Astrocyte (in vitro differentiated cells and primary cell): ENCODE measurements around the gene PLEKHA7. TPM values are rescaled to one million over a fixed set of nuclear protein-coding genes. Genes with fewer than 3 reads are reported as not detected.

ENCODE experiments used
- DNase-seq: peaks from one replicate; pipeline ENCODE4 v3.0.0-alpha.2; 2010; ENCODE audit warnings: low read depth
- FAIRE-seq: peaks from 2 replicates; lab custom pipeline; 2011; peaks lifted over from hg19 to GRCh38; lab: Jason Lieb, UNC
- H2AFZ ChIP-seq: 2 replicates; pipeline ENCODE4 v1.6.0; 2012; ENCODE audit warnings: low read depth, low read length, inconsistent platforms
- H3K27ac ChIP-seq: 2 replicates; pipeline ENCODE4 v1.5.1; 2011; ENCODE audit warnings: low read depth, low read length, inconsistent platforms
- H3K27me3 ChIP-seq: 2 replicates; pipeline ENCODE4 v1.6.0; 2011; ENCODE audit warnings: low read length, inconsistent platforms; ENCODE audit not compliant: insufficient read depth
- H3K36me3 ChIP-seq: 2 replicates; pipeline ENCODE4 v1.5.1; 2011; ENCODE audit warnings: low read length, inconsistent platforms; ENCODE audit not compliant: insufficient read depth
- H3K4me1 ChIP-seq: 2 replicates; pipeline ENCODE4 v1.5.1; 2011; ENCODE audit warnings: low read length, inconsistent platforms; ENCODE audit not compliant: insufficient read depth
- H3K4me2 ChIP-seq: 2 replicates; pipeline ENCODE4 v1.6.0; 2012; ENCODE audit warnings: low read length, inconsistent platforms
- H3K4me3 ChIP-seq: 2 replicates; pipeline ENCODE4 v1.5.1; 2011; ENCODE audit warnings: low read depth, mild to moderate bottlenecking, low read length, inconsistent platforms; ENCODE audit not compliant: insufficient read depth
- H3K79me2 ChIP-seq: 2 replicates; pipeline ENCODE4 v1.6.0; 2012; ENCODE audit warnings: mild to moderate bottlenecking, low read length, inconsistent platforms; ENCODE audit not compliant: insufficient read depth
- H3K9ac ChIP-seq: 2 replicates; pipeline ENCODE4 v1.6.0; 2012; ENCODE audit warnings: mild to moderate bottlenecking, low read length, inconsistent platforms
- H3K9me3 ChIP-seq: 2 replicates; pipeline ENCODE4 v1.5.1; 2012; ENCODE audit warnings: low read depth, mild to moderate bottlenecking, low read length, inconsistent platforms; ENCODE audit not compliant: insufficient read depth
- H4K20me1 ChIP-seq: 2 replicates; pipeline ENCODE4 v1.6.0; 2012; ENCODE audit warnings: low read length, inconsistent platforms; ENCODE audit not compliant: insufficient read depth
- H3K27ac Mint-ChIP-seq: one replicate; pipeline ENCODE4 v1.8.0; 2021; ENCODE audit warnings: mild to moderate bottlenecking, mixed read lengths; ENCODE audit not compliant: unreplicated experiment
- H3K27me3 Mint-ChIP-seq: one replicate; pipeline ENCODE4 v1.8.0; 2021; ENCODE audit warnings: low read depth, mixed read lengths; ENCODE audit not compliant: unreplicated experiment
- H3K36me3 Mint-ChIP-seq: one replicate; pipeline ENCODE4 v1.8.0; 2021; ENCODE audit warnings: low read depth, mixed read lengths; ENCODE audit not compliant: unreplicated experiment
- H3K4me1 Mint-ChIP-seq: one replicate; pipeline ENCODE4 v1.8.0; 2021; ENCODE audit warnings: low read depth, mixed read lengths; ENCODE audit not compliant: unreplicated experiment
- H3K4me3 Mint-ChIP-seq: one replicate; pipeline ENCODE4 v1.8.0; 2021; ENCODE audit warnings: mild to moderate bottlenecking, moderate library complexity, mixed read lengths; ENCODE audit not compliant: unreplicated experiment
- H3K9me3 Mint-ChIP-seq: one replicate; pipeline ENCODE4 v1.8.0; 2021; ENCODE audit warnings: mild to moderate bottlenecking, mixed read lengths; ENCODE audit not compliant: unreplicated experiment
- EZH2 ChIP-seq: IDR thresholded peaks from 2 replicates; pipeline ENCODE4 v1.6.1; 2012; ENCODE audit warnings: mild to moderate bottlenecking, low read length, inconsistent platforms; ENCODE audit not compliant: insufficient read depth
- total RNA-seq: library from RNA; stranded (reverse); gene quantifications from 2 replicates; pipeline ENCODE4 v1.2.1, GENCODE V29; 2021
- TF ChIP-seq, protein P1 (sequence below): IDR thresholded peaks from 2 replicates; pipeline ENCODE4 v1.5.1; 2011; ENCODE audit warnings: low read depth, mild to moderate bottlenecking, inconsistent platforms, low read length, moderate library complexity; ENCODE audit not compliant: insufficient read depth

Gene PLEKHA7
- total RNA-seq, 1 donor from 2014 or later, result 5.7 TPM

DNA sequence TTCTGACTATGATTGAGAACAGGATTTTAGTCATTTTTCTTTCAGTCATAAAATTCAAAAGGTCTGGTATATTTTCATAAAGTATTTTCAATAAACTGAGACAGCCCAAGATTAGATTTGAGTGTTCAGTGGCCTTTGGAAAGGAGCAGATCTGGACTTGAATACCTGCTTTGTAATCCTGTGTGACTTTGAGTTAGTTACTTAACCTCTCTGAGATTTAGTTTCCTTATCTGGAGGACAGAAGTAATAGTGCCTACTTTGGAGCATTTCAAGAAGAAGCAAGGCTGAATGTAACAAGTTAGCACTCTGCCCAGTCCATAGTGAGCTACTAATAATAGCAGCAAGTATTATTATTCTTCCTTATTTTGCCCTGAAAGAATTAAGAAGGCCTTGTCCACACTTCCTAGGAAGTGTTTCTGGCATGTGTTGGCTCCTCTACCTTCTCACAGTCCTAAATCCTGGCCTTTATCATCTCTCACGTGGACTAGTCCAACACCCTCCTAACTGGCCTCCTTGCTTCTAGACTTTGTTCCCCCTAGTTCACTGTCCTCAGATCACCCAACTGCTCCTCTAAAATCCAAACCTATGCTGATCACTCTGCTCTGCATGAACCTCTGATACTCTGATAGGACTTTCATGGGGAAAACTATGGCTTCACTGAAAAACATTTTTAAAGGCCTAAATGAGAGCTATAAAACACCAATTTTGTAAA is 115.8 kb downstream of the PLEKHA7 start:
- DNase-seq (no peak), FAIRE-seq (no peak)
- H3K4me2 ChIP-seq, result no peak overlapping the region
- Mint-ChIP-seq H3K4me1 (peaks cover 39% of the 10 kb centered on the region), H3K27ac (no peak overlapping the region), H3K9me3 (no peaks in the 10 kb centered on the region), H3K27me3 (no peaks in the 10 kb centered on the region), H3K4me3 (no peak overlapping the region), H3K36me3 (no peaks in the 10 kb centered on the region)
- peaks cover 4% of the 10 kb centered on the region for H3K27me3 ChIP-seq
- H3K79me2 ChIP-seq, result no peaks in the 10 kb centered on the region
- H4K20me1 ChIP-seq, result no peaks in the 10 kb centered on the region
- no peak overlapping the region for H3K9ac ChIP-seq
- H3K4me1 ChIP-seq, result no peaks in the 10 kb centered on the region
- H2AFZ ChIP-seq, result no peak overlapping the region
- TF ChIP-seq, protein P1, sequence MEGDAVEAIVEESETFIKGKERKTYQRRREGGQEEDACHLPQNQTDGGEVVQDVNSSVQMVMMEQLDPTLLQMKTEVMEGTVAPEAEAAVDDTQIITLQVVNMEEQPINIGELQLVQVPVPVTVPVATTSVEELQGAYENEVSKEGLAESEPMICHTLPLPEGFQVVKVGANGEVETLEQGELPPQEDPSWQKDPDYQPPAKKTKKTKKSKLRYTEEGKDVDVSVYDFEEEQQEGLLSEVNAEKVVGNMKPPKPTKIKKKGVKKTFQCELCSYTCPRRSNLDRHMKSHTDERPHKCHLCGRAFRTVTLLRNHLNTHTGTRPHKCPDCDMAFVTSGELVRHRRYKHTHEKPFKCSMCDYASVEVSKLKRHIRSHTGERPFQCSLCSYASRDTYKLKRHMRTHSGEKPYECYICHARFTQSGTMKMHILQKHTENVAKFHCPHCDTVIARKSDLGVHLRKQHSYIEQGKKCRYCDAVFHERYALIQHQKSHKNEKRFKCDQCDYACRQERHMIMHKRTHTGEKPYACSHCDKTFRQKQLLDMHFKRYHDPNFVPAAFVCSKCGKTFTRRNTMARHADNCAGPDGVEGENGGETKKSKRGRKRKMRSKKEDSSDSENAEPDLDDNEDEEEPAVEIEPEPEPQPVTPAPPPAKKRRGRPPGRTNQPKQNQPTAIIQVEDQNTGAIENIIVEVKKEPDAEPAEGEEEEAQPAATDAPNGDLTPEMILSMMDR, result no peak
- no peak for TF ChIP-seq EZH2
- no peaks in the 10 kb centered on the region for H3K36me3 ChIP-seq
- H3K9me3 ChIP-seq, result no peaks in the 10 kb centered on the region
- H3K27ac ChIP-seq, result no peak overlapping the region
- no peak overlapping the region for H3K4me3 ChIP-seq

DNA sequence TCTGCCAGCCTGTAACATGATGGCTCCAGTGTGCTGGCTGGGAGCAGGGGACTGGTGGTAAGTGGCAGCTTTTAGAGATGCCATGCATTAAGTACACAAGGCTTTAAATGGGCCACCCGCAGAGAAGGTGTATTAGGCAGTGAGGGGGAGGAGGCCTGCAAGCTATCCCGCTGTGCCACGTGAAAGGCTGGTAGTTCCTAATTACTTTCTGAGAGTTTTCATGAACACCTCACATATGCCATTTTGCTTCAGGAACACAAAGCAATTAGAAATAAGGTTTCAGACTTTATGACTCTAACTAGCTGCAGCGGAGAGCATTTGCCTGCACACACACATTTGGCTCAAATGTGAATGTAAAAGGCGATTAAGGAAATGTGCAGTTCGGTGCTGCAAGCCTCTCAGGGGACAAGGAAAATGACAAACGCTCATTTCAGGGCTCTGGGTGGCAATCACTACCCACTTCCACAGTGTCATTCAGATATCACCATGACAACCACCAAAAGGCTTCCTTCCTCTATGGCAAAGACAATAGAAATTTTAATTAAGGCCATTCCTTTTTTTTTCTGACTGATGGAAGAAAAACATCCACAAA is 116.6 kb downstream of the PLEKHA7 start:
- no peak overlapping the region for H3K4me2 ChIP-seq
- H3K36me3 Mint-ChIP-seq, result no peaks in the 10 kb centered on the region
- no peak overlapping the region for H3K27ac Mint-ChIP-seq
- H3K79me2 ChIP-seq, result no peaks in the 10 kb centered on the region
- H3K27me3 ChIP-seq, result peaks cover 4% of the 10 kb centered on the region
- no peaks in the 10 kb centered on the region for H3K4me1 ChIP-seq
- FAIRE-seq, result no peak
- no peaks in the 10 kb centered on the region for H3K9me3 ChIP-seq
- H3K4me1 Mint-ChIP-seq, result peaks cover 30% of the 10 kb centered on the region
- H4K20me1 ChIP-seq, result no peaks in the 10 kb centered on the region
- H3K4me3 ChIP-seq, result no peak overlapping the region
- H2AFZ ChIP-seq, result no peak overlapping the region
- TF ChIP-seq, protein P1, result no peak
- TF ChIP-seq EZH2, result no peak
- no peak for DNase-seq
- no peak overlapping the region for H3K9ac ChIP-seq
- H3K27ac ChIP-seq, result no peak overlapping the region
- H3K9me3 Mint-ChIP-seq, result no peaks in the 10 kb centered on the region
- H3K4me3 Mint-ChIP-seq, result no peak overlapping the region
- no peaks in the 10 kb centered on the region for H3K36me3 ChIP-seq
- H3K27me3 Mint-ChIP-seq, result no peaks in the 10 kb centered on the region
